Measurements from ENCODE around the gene RTN4RL1. TPM values are rescaled to one million over a fixed set of nuclear protein-coding genes. Genes with fewer than 3 reads are reported as not detected.

The RTN4RL1 gene
- total RNA-seq, 2 donors from 2014 or later = 0.15 to 0.36 TPM

- DNase-seq (no peak), ATAC-seq (no peak)
- intact Hi-C loops (cut with DNase I, micrococcal nuclease) = no loop called here
Measured at GRCh38 chr17:2034157-2034556, 9.0 kb upstream of the RTN4RL1 start.

GRCh38 chr17:2033153-2033552 lies 8.0 kb upstream of the RTN4RL1 start:
- intact Hi-C loops (cut with DNase I, micrococcal nuclease) = no loop called here
- no peak for DNase-seq
- ATAC-seq = no peak

DNA sequence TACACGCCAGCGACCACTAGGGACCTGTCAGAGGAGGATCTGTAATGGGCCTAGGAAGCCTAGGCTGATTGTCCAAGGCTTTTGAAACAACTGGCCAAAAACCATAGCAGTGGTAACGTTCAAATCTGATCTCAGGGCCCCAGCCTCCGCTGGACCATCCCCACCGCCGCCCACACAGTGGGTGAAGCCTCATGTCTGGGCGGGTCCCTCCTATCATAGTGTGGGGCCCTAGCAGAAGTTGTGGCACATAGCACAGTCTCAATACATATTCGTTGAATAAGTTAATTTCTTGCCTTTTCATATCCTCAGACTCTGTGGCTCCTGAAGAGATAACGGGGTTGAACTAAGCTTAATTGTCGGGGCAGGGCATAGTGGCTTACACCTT lies 5.6 kb upstream of the RTN4RL1 start:
- DNase-seq (peak in 1 of 2 donors; percentile 64), ATAC-seq (no peak)
- intact Hi-C loops (cut with DNase I, micrococcal nuclease) = no loop called here

- DNase-seq (peak; percentile 86 to 92), ATAC-seq (peak; percentile 91)
- intact Hi-C loops (cut with DNase I, micrococcal nuclease) = loop anchor here (5.0 kb wide), 1 partner anchor 123 kb away; no protein-coding TSS in a partner anchor
Measured at GRCh38 chr17:2029911-2030778, 5.0 kb upstream of the RTN4RL1 start, which contains the start of gene DPH1. Gene DPH1 (plus strand): TSS chr17:2030153. CDS start chr17:2030170, 17 bp downstream.

DNA sequence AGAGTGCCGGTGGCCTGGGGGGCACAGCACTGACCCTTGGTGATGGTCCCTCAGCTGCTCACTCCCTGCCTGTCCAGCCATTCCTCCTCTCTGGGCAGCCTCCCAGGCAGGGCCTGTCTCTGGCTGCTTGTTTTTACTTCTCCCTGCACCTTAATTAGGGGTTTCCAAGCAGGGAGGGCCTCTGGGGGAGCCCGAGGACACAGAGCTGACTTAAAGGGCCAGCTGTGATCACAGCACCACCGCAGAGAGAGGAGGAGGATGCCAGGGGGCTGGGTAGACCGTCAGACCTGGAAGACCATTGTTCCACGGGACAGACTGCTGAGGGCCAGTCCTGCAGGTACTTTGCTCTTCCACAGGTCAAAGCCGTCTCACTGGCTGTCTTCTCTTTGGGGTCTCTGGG lies 3.6 kb upstream of the RTN4RL1 start:
- DNase-seq = no peak
- ATAC-seq = no peak
- intact Hi-C loops (cut with DNase I, micrococcal nuclease) = loop anchor here (5.0 kb wide), 1 partner anchor 121 kb away; no protein-coding TSS in a partner anchor

DNA sequence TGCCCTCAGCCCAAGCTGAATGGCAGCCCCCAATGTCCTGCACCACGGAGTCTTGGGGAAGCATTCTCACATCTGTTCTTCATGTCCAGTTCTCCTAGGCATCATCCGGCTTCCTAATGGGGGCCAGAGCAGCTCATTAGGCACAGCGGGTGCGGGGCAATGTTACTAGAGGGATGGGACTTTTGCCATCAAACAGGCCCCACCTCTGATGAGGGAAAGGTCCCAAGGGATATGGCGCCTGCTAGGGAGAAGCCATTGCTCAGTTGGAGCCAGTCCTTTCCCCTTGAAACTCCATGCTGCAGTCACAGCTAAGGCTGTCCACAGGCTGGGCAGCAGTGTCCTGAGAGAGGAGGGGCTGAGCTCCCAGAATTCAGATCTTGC lies 3.1 kb upstream of the RTN4RL1 start:
- intact Hi-C loops (cut with DNase I, micrococcal nuclease) = loop anchor here (5.0 kb wide), 1 partner anchor 121 kb away; no protein-coding TSS in a partner anchor
- no peak for ATAC-seq
- DNase-seq = no peak

DNA sequence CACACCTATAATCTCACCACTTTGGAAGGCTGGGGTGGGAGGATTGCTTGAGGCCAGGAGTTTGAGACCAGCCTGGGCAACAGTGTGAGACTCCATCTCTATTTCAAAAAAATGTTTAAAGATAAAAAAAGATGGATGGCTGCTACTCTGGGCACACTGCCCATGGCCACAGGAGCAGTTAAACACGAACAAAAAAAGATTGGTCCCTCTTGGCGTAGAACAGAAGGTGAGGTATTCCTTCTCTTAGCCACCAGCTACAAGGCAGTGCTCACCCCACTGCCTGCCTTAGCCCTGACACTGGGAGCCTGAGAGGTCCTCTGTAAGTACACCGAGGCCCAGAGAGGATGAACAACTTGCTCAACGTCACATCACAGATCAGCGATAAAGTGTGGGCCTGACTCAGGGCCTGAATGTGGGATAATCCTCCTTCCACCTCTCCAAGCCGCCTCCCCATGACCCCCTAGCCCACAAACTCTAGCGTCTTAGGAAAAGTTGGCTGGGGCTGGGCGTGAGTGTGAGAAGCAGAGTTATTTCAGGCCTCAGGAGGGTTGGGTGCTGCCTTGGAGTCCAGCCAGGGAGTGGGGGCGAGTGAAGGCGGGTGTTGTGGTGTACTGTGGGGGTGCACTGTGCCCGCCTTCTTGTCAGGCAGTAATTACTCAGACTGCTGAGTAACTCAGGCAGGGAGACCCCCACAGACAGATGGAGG lies 2.5 kb upstream of the RTN4RL1 start:
- intact Hi-C loops (cut with DNase I, micrococcal nuclease) = loop anchor here (5.0 kb wide), 1 partner anchor 120 kb away; no protein-coding TSS in a partner anchor
- DNase-seq (no peak), ATAC-seq (no peak)

GRCh38 chr17:2025622-2026309 lies 632 bp upstream of the RTN4RL1 start:
- intact Hi-C loops (cut with DNase I, micrococcal nuclease) = loop anchor here (5.0 kb wide), 1 partner anchor 118 kb away; no protein-coding TSS in a partner anchor
- ATAC-seq = peak; percentile 53
- peak; percentile 59 to 84 for DNase-seq

- ATAC-seq (no peak), DNase-seq (no peak)
- intact Hi-C loops (cut with DNase I, micrococcal nuclease) = loop anchor here (5.0 kb wide), 1 partner anchor 117 kb away; no protein-coding TSS in a partner anchor
Measured at GRCh38 chr17:2024572-2025219, 438 bp downstream of the RTN4RL1 start.

DNA sequence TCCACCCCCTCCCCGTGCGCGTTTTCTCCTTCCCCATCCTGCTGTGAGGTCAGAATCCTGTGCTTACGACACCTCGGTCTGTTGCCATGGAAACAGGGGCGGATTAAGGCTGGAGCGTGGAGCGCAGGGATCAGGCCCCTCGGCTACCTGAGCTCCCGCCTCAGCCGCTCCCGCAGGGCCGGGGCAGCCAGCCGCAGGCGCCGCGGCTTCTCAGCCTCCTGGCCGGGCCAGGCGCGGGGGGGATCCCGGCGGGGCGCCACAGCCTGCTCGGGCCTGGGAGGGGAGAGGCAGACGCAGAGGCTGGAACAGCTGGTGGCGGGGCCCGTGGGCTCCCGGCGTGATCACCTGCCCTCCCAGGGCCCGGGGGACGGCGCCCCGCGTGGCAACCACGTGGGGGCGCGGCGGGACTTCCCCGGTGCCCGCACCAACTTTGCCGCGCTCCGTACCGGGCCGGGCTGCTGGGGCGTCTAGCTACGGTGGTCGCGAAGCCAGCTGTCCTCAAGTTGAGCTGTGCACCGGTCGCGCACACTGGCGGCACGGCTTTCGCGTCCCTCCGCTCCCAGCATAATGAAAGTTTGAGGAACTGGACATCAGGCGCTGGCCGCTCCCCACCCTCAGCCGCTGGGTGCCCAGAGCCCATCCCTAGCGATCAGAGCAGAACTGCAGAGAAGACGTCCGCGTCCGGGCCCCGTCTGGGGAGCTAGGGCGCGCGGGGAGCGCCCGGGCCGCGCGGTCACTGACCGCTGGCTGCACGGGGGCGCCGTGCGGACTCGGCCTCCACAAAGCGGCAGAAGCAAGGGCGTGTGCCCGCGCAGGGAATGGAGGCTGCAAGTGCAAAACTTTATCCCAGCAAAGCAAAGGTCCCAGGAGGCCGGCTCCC lies 1.2 kb downstream of the RTN4RL1 start:
- no peak for DNase-seq
- intact Hi-C loops (cut with DNase I, micrococcal nuclease) = no loop called here
- ATAC-seq = no peak

DNA sequence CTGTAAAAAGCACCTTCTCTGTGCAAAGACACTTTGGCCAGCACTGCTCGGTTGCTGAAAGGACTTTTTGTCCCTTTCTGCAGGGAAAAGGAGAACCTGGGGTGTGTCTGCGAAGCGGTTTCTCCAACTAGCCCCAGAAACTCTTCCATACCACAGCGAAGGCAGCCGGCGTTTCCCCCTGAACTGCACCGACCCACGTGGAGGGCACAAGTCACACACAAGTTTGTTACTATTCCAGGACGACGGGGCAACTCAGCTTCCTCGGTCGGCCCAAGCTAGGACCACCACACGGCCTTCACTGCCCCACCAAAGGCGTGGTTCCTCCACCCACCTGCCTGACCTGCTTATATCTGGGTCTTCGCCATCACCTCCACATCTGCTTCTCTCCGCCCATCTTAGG lies 1.9 kb downstream of the RTN4RL1 start:
- intact Hi-C loops (cut with DNase I, micrococcal nuclease) = no loop called here
- DNase-seq = no peak
- no peak for ATAC-seq

DNA sequence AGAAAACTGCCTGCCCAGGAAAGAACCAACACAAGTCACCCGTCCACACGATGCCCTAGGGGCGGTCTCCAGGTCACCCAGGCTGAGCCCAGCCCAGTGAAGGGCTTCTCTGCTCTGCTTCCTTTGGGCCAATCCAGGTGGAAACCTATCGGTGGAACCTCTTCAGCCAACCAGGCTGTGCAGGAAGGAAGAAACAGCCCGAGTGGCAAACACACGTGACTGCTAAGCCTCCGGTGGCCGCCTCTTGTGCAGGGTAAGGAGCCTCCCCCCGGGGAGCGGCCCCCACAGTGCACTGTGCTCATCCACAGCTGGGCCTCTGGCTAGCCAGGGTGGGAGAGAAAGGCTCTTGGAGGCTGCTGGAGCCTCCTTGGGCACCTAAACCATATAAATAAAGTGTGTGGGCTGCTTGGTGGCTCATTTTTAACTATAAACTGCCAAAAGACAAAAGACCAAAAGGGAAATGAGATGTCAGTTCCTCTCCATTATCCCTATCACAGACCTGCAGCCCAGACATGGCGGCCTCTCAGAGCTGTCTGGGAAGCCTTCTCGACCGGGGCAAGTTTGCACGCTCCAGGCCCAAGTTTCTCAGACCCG lies 2.4 kb downstream of the RTN4RL1 start:
- DNase-seq (no peak), ATAC-seq (no peak)
- intact Hi-C loops (cut with DNase I, micrococcal nuclease) = no loop called here

- ATAC-seq (no peak), DNase-seq (no peak)
- intact Hi-C loops (cut with DNase I, micrococcal nuclease) = no loop called here
Measured at GRCh38 chr17:2020721-2021120, 4.4 kb downstream of the RTN4RL1 start.

- DNase-seq (no peak), ATAC-seq (no peak)
- intact Hi-C loops (cut with DNase I, micrococcal nuclease) = no loop called here
Measured at GRCh38 chr17:2019723-2020122, 5.4 kb downstream of the RTN4RL1 start.

DNA sequence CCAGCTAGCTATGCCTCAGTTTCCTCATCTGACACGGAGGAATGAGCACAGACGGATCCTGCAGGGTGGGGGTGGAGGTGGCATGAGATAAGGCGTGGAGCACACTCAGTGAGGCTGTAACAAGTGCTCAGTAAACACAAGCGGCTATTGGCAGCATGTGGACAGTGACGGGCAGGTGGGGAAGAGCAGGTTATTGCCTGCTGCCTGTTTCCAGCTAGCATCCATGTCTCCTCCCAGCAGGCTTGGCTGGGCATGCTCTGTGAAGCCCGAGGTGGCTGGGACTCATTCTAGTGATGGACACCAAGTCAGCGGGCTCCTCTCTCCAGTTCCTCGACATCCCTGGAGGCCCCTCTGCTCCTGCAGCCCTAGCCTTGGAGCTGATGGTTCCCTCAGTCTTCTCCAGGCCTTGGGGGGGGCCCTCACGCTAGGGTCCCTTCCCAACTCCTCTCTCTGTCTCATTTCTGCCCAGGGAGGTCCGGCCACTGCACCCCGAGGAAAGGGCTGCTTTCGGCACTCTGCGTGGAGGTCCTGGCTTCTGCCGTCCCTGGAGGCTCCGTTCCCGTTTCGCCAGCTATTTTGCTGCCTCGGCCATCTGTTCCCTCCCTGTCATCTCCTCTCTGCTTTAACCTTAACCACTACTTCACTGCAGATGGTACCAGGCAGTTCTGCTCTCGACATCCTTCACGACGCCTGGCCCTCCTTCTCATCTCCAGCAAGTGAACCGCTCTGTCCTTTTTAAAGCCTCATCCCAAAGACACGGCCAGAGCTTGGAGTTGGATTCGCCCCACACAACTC lies 6.2 kb downstream of the RTN4RL1 start:
- peak; percentile 70 for ATAC-seq
- intact Hi-C loops (cut with DNase I, micrococcal nuclease) = no loop called here
- DNase-seq = no peak

- DNase-seq (no peak), ATAC-seq (no peak)
- intact Hi-C loops (cut with DNase I, micrococcal nuclease) = no loop called here
Measured at GRCh38 chr17:2017274-2017941, 7.7 kb downstream of the RTN4RL1 start.
